A549 (cell line): ENCODE data around the gene OR51A7.

Source experiments
- BCL3 ChIP-seq: fragments of >200 bp; sonication (Bioruptor Twin); formaldehyde crosslinking; IDR thresholded peaks from 3 replicates; pipeline ENCODE4 v1.6.1; 2016
- CEBPB ChIP-seq, 2 experiments: fragments of >200 bp in 1 of 2; sonication (Bioruptor Twin) in 1 of 2; formaldehyde crosslinking in 1 of 2; IDR thresholded peaks; 2 replicates each; pipeline ENCODE4 v1.6.1; 2012 to 2016
- CTCF ChIP-seq: fragments of >200 bp; sonication (Bioruptor Twin); formaldehyde crosslinking; IDR thresholded peaks from 3 replicates; pipeline ENCODE4 v1.5.1; 2016
- ELK1 ChIP-seq: fragments of 150-350 bp; IDR thresholded peaks from 2 replicates; pipeline ENCODE4 v1.6.1; 2014; ENCODE audit warnings: low read depth, mild to moderate bottlenecking, low read length
- EP300 ChIP-seq, 2 experiments: fragments of >200 bp; sonication (Bioruptor Twin); formaldehyde crosslinking; IDR thresholded peaks; 2 replicates in 1 of 2; 3 replicates in 1 of 2; pipeline ENCODE4 v1.6.1; 2016 to 2017
- ESRRA ChIP-seq: fragments of 150-350 bp; IDR thresholded peaks from 2 replicates; pipeline ENCODE4 v1.6.1; 2014; ENCODE audit warnings: mild to moderate bottlenecking, low read length, borderline replicate concordance
- HDAC2 ChIP-seq: fragments of 200-600 bp; sonication (generic); IDR thresholded peaks from 2 replicates; pipeline ENCODE4 v1.6.1; 2016
- HOXA7 ChIP-seq: fragments of 250-450 bp; sonication (Bioruptor Pico); IDR thresholded peaks from 2 replicates; pipeline ENCODE4 v1.5.0; 2020; ENCODE audit warnings: mild to moderate bottlenecking, moderate library complexity
- MAX ChIP-seq: IDR thresholded peaks from 2 replicates; pipeline ENCODE4 v1.6.1; 2012
- MYC ChIP-seq: IDR thresholded peaks from 2 replicates; pipeline ENCODE4 v1.6.1; 2012; ENCODE audit warnings: mild to moderate bottlenecking, inconsistent platforms, low read length, improper control_type of control experiment, borderline replicate concordance
- PBX3 ChIP-seq: IDR thresholded peaks from 2 replicates; pipeline ENCODE4 v1.6.1; 2012
- PHF8 ChIP-seq: fragments of 200-600 bp; sonication (generic); IDR thresholded peaks from 2 replicates; pipeline ENCODE4 v1.6.1; 2016; ENCODE audit warnings: low read depth, mild to moderate bottlenecking, antibody characterized with exemption, moderate library complexity, borderline replicate concordance
- POLR2A ChIP-seq: IDR thresholded peaks from 2 replicates; pipeline ENCODE4 v1.6.1; 2012; ENCODE audit warnings: mild to moderate bottlenecking, low read length
- RFX5 ChIP-seq: fragments of 450-650 bp; IDR thresholded peaks from 2 replicates; pipeline ENCODE4 v1.7.1; 2014; ENCODE audit warnings: antibody characterized with exemption, mild to moderate bottlenecking, moderate library complexity

GRCh38 chr11:4891996-4892640 lies 11.5 kb upstream of the OR51A7 start:
- TF ChIP-seq PHF8 (no peak), CTCF (no peak), MAX (no peak), RFX5 (no peak), MYC (no peak), HOXA7 (CRISPR knock-in tag) (no peak), PBX3 (no peak), ELK1 (no peak), POLR2A (no peak), EP300 (IDR thresholded peaks at IDR 0.05) (no peak), ESRRA (no peak), BCL3 (no peak), CEBPB (IDR thresholded peaks at IDR 0.05) (no peak), HDAC2 (no peak)
